ENCODE data around the gene LRRTM2. TPM values are rescaled to one million over a fixed set of nuclear protein-coding genes. Genes with fewer than 3 reads are reported as not detected.

LRRTM2 gene
- total and polyA plus RNA-seq, 2 donors (not counting 1 experiment from before 2014, with no cell fraction given) = 0.33 to 1.3 TPM

DNA sequence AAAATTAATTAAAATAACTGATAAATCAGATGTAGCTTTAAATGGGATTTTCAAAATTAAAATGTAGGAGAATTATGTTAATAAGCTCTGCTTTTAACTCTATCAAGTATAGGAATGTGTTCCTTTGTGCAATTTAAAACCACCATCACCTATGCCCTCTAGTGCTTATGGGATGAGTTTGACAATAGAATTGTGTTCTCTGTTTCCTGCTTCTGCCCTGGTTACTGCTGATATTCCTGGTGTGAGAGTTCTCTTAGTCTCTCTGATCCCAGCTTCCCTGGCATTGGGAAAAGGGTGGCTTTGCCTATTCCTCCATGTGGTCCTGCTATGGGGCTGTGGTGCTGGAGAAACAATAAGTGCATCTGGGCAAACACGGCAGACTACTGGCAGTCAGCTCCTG is 8.1 kb downstream of the LRRTM2 start:
- no peaks in the 10 kb centered on the region for H3K27me3 ChIP-seq (ENCODE audit: control insufficient read depth, insufficient read depth, low read length)
- no peaks in the 10 kb centered on the region for H3K9me3 ChIP-seq (ENCODE audit: control insufficient read depth, insufficient read depth, low read depth, low read length)
- DNase-seq (ENCODE audit: low read depth in 2 of 2) = no peak
- no peak overlapping the region for H2AFZ ChIP-seq (ENCODE audit: low read length)
- no peak overlapping the region for H3K4me2 ChIP-seq (ENCODE audit: extremely low read depth, insufficient read depth, low read length)
- H3K4me1 ChIP-seq (ENCODE audit: control insufficient read depth, extremely low read depth, insufficient read depth, low read length) = no peaks in the 10 kb centered on the region
- no peaks in the 10 kb centered on the region for H3K36me3 ChIP-seq (ENCODE audit: control insufficient read depth, insufficient read depth, low read length)
- no peak overlapping the region for H3K4me3 ChIP-seq (replicated peaks in 1 of 4; ENCODE audit: control extremely low read depth in 1 of 4, insufficient read depth in 1 of 4, low read depth in 3 of 4, low read length in 4 of 4)
- no peak overlapping the region for H3K27ac ChIP-seq (ENCODE audit: insufficient read depth, low read length)
- no peak overlapping the region for H3K9ac ChIP-seq (ENCODE audit: insufficient read depth, low read length)
- peaks cover 41% of the 10 kb centered on the region for H3K79me2 ChIP-seq (ENCODE audit: control insufficient read depth, insufficient read depth, low read length)
- H4K20me1 ChIP-seq (ENCODE audit: control insufficient read depth, extremely low read depth, insufficient read depth, low read length) = no peaks in the 10 kb centered on the region
- TF ChIP-seq, protein P1, sequence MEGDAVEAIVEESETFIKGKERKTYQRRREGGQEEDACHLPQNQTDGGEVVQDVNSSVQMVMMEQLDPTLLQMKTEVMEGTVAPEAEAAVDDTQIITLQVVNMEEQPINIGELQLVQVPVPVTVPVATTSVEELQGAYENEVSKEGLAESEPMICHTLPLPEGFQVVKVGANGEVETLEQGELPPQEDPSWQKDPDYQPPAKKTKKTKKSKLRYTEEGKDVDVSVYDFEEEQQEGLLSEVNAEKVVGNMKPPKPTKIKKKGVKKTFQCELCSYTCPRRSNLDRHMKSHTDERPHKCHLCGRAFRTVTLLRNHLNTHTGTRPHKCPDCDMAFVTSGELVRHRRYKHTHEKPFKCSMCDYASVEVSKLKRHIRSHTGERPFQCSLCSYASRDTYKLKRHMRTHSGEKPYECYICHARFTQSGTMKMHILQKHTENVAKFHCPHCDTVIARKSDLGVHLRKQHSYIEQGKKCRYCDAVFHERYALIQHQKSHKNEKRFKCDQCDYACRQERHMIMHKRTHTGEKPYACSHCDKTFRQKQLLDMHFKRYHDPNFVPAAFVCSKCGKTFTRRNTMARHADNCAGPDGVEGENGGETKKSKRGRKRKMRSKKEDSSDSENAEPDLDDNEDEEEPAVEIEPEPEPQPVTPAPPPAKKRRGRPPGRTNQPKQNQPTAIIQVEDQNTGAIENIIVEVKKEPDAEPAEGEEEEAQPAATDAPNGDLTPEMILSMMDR (conservative IDR thresholded peaks at IDR 0.05 in 1 of 2, IDR thresholded peaks at IDR 0.05 in 1 of 2; ENCODE audit: low read depth in 1 of 2, low read length in 2 of 2) = no peak
- TF ChIP-seq EZH2 (IDR thresholded peaks at IDR 0.05; ENCODE audit: low read length, missing control alignments) = no peak

DNA sequence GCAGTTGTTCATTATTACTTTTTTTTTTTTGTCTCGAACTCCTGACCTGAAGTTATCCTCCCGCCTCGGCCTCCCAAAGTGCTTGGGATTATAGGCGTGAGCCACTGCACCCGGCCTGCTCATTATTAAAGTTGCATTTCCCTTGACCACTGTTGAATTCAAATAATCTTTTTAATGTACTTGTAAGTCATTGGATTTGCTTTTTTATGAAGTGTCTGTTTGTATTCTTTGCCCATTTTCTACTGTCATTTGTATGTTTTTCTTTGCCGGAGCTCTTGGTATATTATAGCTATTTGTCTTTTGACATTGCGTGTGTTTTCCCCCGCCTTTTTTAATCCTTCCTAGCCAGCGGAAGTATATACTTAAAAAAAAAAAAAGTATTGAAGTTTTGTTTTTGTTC is 22.0 kb downstream of the LRRTM2 start:
- H3K4me2 ChIP-seq (ENCODE audit: extremely low read depth, insufficient read depth, low read length) = no peak overlapping the region
- no peaks in the 10 kb centered on the region for H3K4me1 ChIP-seq (ENCODE audit: control insufficient read depth, extremely low read depth, insufficient read depth, low read length)
- TF ChIP-seq, protein P1 (conservative IDR thresholded peaks at IDR 0.05 in 1 of 2, IDR thresholded peaks at IDR 0.05 in 1 of 2; ENCODE audit: low read depth in 1 of 2, low read length in 2 of 2) = no peak
- H3K27me3 ChIP-seq (ENCODE audit: control insufficient read depth, insufficient read depth, low read length) = no peaks in the 10 kb centered on the region
- H3K9ac ChIP-seq (ENCODE audit: insufficient read depth, low read length) = no peak overlapping the region
- H3K9me3 ChIP-seq (ENCODE audit: control insufficient read depth, insufficient read depth, low read depth, low read length) = no peaks in the 10 kb centered on the region
- no peaks in the 10 kb centered on the region for H4K20me1 ChIP-seq (ENCODE audit: control insufficient read depth, extremely low read depth, insufficient read depth, low read length)
- no peak for DNase-seq (ENCODE audit: low read depth in 2 of 2)
- H3K36me3 ChIP-seq (ENCODE audit: control insufficient read depth, insufficient read depth, low read length) = no peaks in the 10 kb centered on the region
- no peak overlapping the region for H3K4me3 ChIP-seq (replicated peaks in 1 of 4; ENCODE audit: control extremely low read depth in 1 of 4, insufficient read depth in 1 of 4, low read depth in 3 of 4, low read length in 4 of 4)
- H3K27ac ChIP-seq (ENCODE audit: insufficient read depth, low read length) = no peak overlapping the region
- peaks cover 42% of the 10 kb centered on the region for H3K79me2 ChIP-seq (ENCODE audit: control insufficient read depth, insufficient read depth, low read length)
- no peak overlapping the region for H2AFZ ChIP-seq (ENCODE audit: low read length)

DNA sequence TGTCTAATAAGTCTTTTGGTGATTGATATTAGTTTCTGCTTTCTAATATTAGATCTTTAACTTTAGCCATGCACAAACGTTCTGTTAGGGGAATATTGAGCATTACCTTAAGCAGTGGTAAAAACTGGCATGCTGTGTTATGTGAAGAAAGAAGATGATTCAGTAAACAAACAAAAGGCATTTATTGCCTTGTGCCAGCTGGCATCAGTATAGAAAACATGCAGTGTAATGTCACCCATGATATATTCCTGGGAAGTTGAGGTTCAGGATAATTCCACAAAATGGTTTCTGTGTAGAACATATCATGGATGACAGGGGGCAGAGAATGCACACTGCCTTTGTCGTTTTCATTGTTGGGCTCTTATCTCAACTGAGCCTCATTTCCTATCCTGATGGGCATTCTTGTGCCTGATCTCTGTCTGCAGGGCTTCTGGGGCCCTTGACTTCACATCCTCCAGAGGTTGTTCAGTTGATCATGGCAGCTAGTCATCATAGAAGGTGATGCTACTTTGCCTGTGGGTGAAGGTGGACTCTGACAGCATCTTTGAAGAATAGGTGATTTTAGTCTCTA is 24.2 kb downstream of the LRRTM2 start:
- Histone ChIP-seq H2AFZ (ENCODE audit: low read length) (no peak overlapping the region), H3K4me3 (replicated peaks in 1 of 4; ENCODE audit: control extremely low read depth in 1 of 4, insufficient read depth in 1 of 4, low read depth in 3 of 4, low read length in 4 of 4) (no peak overlapping the region), H3K4me2 (ENCODE audit: extremely low read depth, insufficient read depth, low read length) (no peak overlapping the region), H3K27ac (ENCODE audit: insufficient read depth, low read length) (no peak overlapping the region), H3K27me3 (ENCODE audit: control insufficient read depth, insufficient read depth, low read length) (no peaks in the 10 kb centered on the region), H3K4me1 (ENCODE audit: control insufficient read depth, extremely low read depth, insufficient read depth, low read length) (no peaks in the 10 kb centered on the region), H3K9me3 (ENCODE audit: control insufficient read depth, insufficient read depth, low read depth, low read length) (no peaks in the 10 kb centered on the region), H3K36me3 (ENCODE audit: control insufficient read depth, insufficient read depth, low read length) (no peaks in the 10 kb centered on the region), H3K9ac (ENCODE audit: insufficient read depth, low read length) (no peak overlapping the region), H3K79me2 (ENCODE audit: control insufficient read depth, insufficient read depth, low read length) (peaks cover 53% of the 10 kb centered on the region), H4K20me1 (ENCODE audit: control insufficient read depth, extremely low read depth, insufficient read depth, low read length) (no peaks in the 10 kb centered on the region)
- DNase-seq (ENCODE audit: low read depth in 2 of 2) = no peak
- TF ChIP-seq, protein P1 (conservative IDR thresholded peaks at IDR 0.05 in 1 of 2, IDR thresholded peaks at IDR 0.05 in 1 of 2; ENCODE audit: low read depth in 1 of 2, low read length in 2 of 2) = no peak
- TF ChIP-seq EZH2 (IDR thresholded peaks at IDR 0.05; ENCODE audit: low read length, missing control alignments) = no peak

Measured in fibroblast of lung (primary cell).